K562 (cell line): ENCODE data around the gene PDCD5. TPM values are rescaled to one million over a fixed set of nuclear protein-coding genes. Genes with fewer than 3 reads are reported as not detected.

Experiments
- ATAC-seq: fragments of 200-7000 bp; cut with Tn5 transposase; 3 replicates; pipeline ENCODE4 v1.9.1; 2020; ENCODE audit warnings: moderate library complexity
- BruUV-seq: library from RNA; stranded (reverse); fragments of 400-500 nt; replicated peaks from 2 replicates; lab custom pipeline; 2021; lab: Mats Ljungman, UMichigan
- CTCF ChIA-PET: fragments of 300-600 bp; formaldehyde crosslinking; extraction: SDS; loops from one replicate; lab custom pipeline; 2021; ENCODE audit warnings: low intra/inter-chr PET ratio; lab: Yijun Ruan, JAX
- POLR2A ChIA-PET: fragments of 300-600, 350-650 bp; sonication (Branson Sonifier 250); formaldehyde crosslinking; extraction: SDS; loops from one replicate; lab custom pipeline; 2021; ENCODE audit warnings: antibody characterized with exemption, inconsistent platforms; lab: Yijun Ruan, JAX
- DNase-seq, 4 experiments: peaks; one replicate each; pipeline versions ENCODE4 v3.0.0 to v3.0.0-alpha.2; 2011 to 2018; ENCODE audit warnings: low spot score in 3 of 4, mixed read lengths in 3 of 4; ENCODE audit errors: extremely low read depth in 1 of 4
- FAIRE-seq: peaks from 2 replicates; lab custom pipeline; 2011; peaks lifted over from hg19 to GRCh38; lab: Jason Lieb, UNC
- H2AFZ ChIP-seq: 2 replicates; pipeline ENCODE4 v1.6.0; 2011; ENCODE audit warnings: low read depth, low read length, control low read depth, inconsistent platforms
- H3K27ac ChIP-seq: fragments of 200-600 bp; 3 replicates; pipeline ENCODE4 v1.8.0; 2011; ENCODE audit warnings: low read depth, mild to moderate bottlenecking, control low read depth, inconsistent platforms, low read length, moderate library complexity, mixed read lengths; ENCODE audit errors: extremely low read depth
- H3K27me3 ChIP-seq, 2 experiments: fragments of 300-600 bp in 1 of 2; 2 replicates in 1 of 2; 3 replicates in 1 of 2; pipeline versions ENCODE4 v1.6.0 to v1.8.0; 2011; ENCODE audit warnings: inconsistent platforms in 2 of 2, low read length in 2 of 2, mild to moderate bottlenecking in 1 of 2, mixed read lengths in 1 of 2, moderate library complexity in 1 of 2; ENCODE audit not compliant: control insufficient read depth in 2 of 2, insufficient read depth in 2 of 2
- H3K36me3 ChIP-seq: fragments of 300-600 bp; 3 replicates; pipeline ENCODE4 v1.8.0; 2011; ENCODE audit warnings: mild to moderate bottlenecking, low read length, inconsistent platforms; ENCODE audit not compliant: control insufficient read depth, insufficient read depth
- H3K4me1 ChIP-seq, 2 experiments: fragments of 200-600 bp in 1 of 2; replicated peaks in 1 of 2; 2 replicates in 1 of 2; 3 replicates in 1 of 2; pipeline versions ENCODE4 v1.5.1 to v1.8.0; 2011; ENCODE audit warnings: inconsistent platforms in 2 of 2, low read length in 2 of 2, mild to moderate bottlenecking in 1 of 2, mixed read lengths in 1 of 2, moderate library complexity in 1 of 2; ENCODE audit not compliant: control insufficient read depth in 2 of 2, insufficient read depth in 2 of 2
- H3K4me2 ChIP-seq: 2 replicates; pipeline ENCODE4 v1.6.1; 2011; ENCODE audit warnings: low read length, control low read depth, inconsistent platforms, mixed read lengths; ENCODE audit not compliant: insufficient read depth
- H3K4me3 ChIP-seq: fragments of 200-600 bp; sonication (generic), shearing (Covaris generic); 2 replicates; pipeline ENCODE4 v1.5.1; 2016; ENCODE audit warnings: control low read depth, inconsistent platforms
- H3K79me2 ChIP-seq: fragments of 200-600 bp; 3 replicates; pipeline ENCODE4 v1.8.0; 2011; ENCODE audit warnings: low read length, inconsistent platforms; ENCODE audit not compliant: control insufficient read depth, insufficient read depth
- H3K9ac ChIP-seq, 2 experiments: 2 replicates each; pipeline versions ENCODE4 v1.6.0 to v1.6.1; 2011; ENCODE audit warnings: low read depth in 2 of 2, low read length in 2 of 2, control low read depth in 1 of 2, inconsistent platforms in 1 of 2, mild to moderate bottlenecking in 1 of 2, mixed read lengths in 1 of 2; ENCODE audit not compliant: insufficient read depth in 1 of 2
- H3K9me1 ChIP-seq: one replicate; pipeline ENCODE4 v1.6.0; 2011; ENCODE audit warnings: inconsistent platforms, mild to moderate bottlenecking, low read length, moderate library complexity; ENCODE audit not compliant: control insufficient read depth, insufficient read depth
- H3K9me3 ChIP-seq: replicated peaks from 2 replicates; pipeline ENCODE4 v1.5.1; 2011; ENCODE audit warnings: low read depth, low read length, inconsistent platforms; ENCODE audit not compliant: control insufficient read depth, insufficient read depth
- H4K20me1 ChIP-seq: replicated peaks from 2 replicates; pipeline ENCODE4 v1.6.1; 2011; ENCODE audit warnings: low read length, inconsistent platforms, mixed read lengths; ENCODE audit not compliant: control insufficient read depth, insufficient read depth
- BMI1 ChIP-seq: fragments of 150-350 bp; IDR thresholded peaks from 2 replicates; pipeline ENCODE4 v1.6.1; 2014; ENCODE audit warnings: low read length
- GTF2F1 ChIP-seq: IDR thresholded peaks from 2 replicates; pipeline ENCODE4 v1.6.1; 2011; ENCODE audit warnings: low read depth, low read length, improper control_type of control experiment
- HMGXB4 ChIP-seq: sonication (generic); formaldehyde crosslinking; IDR thresholded peaks from 2 replicates; pipeline ENCODE4 v1.8.1; 2023; ENCODE audit warnings: mild to moderate bottlenecking, missing genetic modification reagents
- MAFF ChIP-seq: IDR thresholded peaks from 2 replicates; pipeline ENCODE4 v1.6.1; 2012; ENCODE audit warnings: low read length, improper control_type of control experiment
- MED1 ChIP-seq: sonication (generic); formaldehyde crosslinking; IDR thresholded peaks from 2 replicates; pipeline ENCODE4 v1.8.1; 2023; ENCODE audit warnings: missing genetic modification reagents, borderline replicate concordance
- MEF2D ChIP-seq: conservative IDR thresholded peaks from 2 replicates; pipeline ENCODE4 v1.6.1; 2016; ENCODE audit warnings: low read depth, missing genetic modification characterization, missing compliant biosample characterization
- PML ChIP-seq: IDR thresholded peaks from 2 replicates; pipeline ENCODE4 v1.6.1; 2012; ENCODE audit warnings: low read length, inconsistent platforms
- POLR2A ChIP-seq: fragments of 450-650 bp; conservative IDR thresholded peaks from 2 replicates; pipeline ENCODE4 v1.6.1; 2016
- RNF2 ChIP-seq: sonication (generic); IDR thresholded peaks from 2 replicates; pipeline ENCODE4 v1.6.1; 2016
- SMARCA5 ChIP-seq: fragments of 450-650 bp; IDR thresholded peaks from 2 replicates; pipeline ENCODE4 v1.6.1; 2016
- ZBTB8A ChIP-seq: fragments of 450-650 bp; IDR thresholded peaks from 2 replicates; pipeline ENCODE4 v1.6.1; 2018; ENCODE audit warnings: mild to moderate bottlenecking, moderate library complexity; ENCODE audit not compliant: partially characterized antibody
- ZNF311 ChIP-seq: fragments of 250-450 bp; sonication (Bioruptor Pico); IDR thresholded peaks from 2 replicates; pipeline ENCODE4 v1.4.0; 2020; ENCODE audit warnings: mild to moderate bottlenecking, moderate library complexity
- WGBS: fragments of 100-300 bp; shearing (Covaris generic); methylation state at CpG from one replicate; pipeline ENCODE4 v1.1.6; 2016; ENCODE audit warnings: low coverage, mixed read lengths; ENCODE audit not compliant: insufficient coverage; ENCODE audit errors: missing lambda C conversion rate; 5-methylcytosine and 5-hydroxymethylcytosine counted together
- in situ Hi-C: fragments of 300-500 bp; cut with MboI; formaldehyde crosslinking; loops from 4 replicates; pipeline ENCODE4 v1.15.0; 2018; ENCODE audit warnings: inconsistent platforms, mixed read lengths
- intact Hi-C: fragments of 100-400 bp; cut with micrococcal nuclease; formaldehyde crosslinking; loops from 2 replicates; pipeline ENCODE4 v1.14.2; 2022
- polyA plus RNA-seq, 8 experiments: library from polyadenylated mRNA; depleted of rRNA in 4 of 8; stranded (reverse) in 5 of 8; unstranded in 3 of 8; fragments of >200 nt; fragmentation: Nextera tagmentation in 2 of 8; fragmentation: Illumina TruSeq in 1 of 8; extraction: Ambion mirVana in 2 of 8; extraction: Trizol in 1 of 8; gene quantifications; 2 replicates each; pipeline versions ENCODE4 v1.2.1 to v1.2.3, GENCODE V29; 2011 to 2014; ENCODE audit warnings: inconsistent platforms in 1 of 8, missing spikeins in 1 of 8
- total RNA-seq, 7 experiments: library from RNA; depleted of rRNA in 6 of 7; stranded (reverse); fragments of >200 nt in 6 of 7; fragmentation: Illumina TruSeq in 2 of 7; extraction: Trizol in 2 of 7; gene quantifications; 2 replicates each; pipeline versions ENCODE4 v1.2.1 to v1.2.3, GENCODE V29; 2011 to 2021; ENCODE audit warnings: low replicate concordance in 1 of 7
- TF ChIP-seq, protein P1 (sequence below), 2 experiments: fragments of 450-650 bp; IDR thresholded peaks; 2 replicates each; pipeline ENCODE4 v1.6.1; 2018; ENCODE audit warnings: mild to moderate bottlenecking in 2 of 2, low read depth in 1 of 2; ENCODE audit not compliant: partially characterized antibody in 2 of 2

PDCD5 gene
- total and polyA plus RNA-seq, 9 of the 15 experiments (the other 6 are each of a cell fraction or from before 2014, with no cell fraction given): 122 to 322 (median 269) TPM

GRCh38 chr19:32598022-32598421 lies 17.0 kb downstream of the PDCD5 start:
- no peak overlapping the region for H3K27ac ChIP-seq
- H4K20me1 ChIP-seq: no peaks in the 10 kb centered on the region
- intact Hi-C loops: no loop called here
- TF ChIP-seq, protein P1, sequence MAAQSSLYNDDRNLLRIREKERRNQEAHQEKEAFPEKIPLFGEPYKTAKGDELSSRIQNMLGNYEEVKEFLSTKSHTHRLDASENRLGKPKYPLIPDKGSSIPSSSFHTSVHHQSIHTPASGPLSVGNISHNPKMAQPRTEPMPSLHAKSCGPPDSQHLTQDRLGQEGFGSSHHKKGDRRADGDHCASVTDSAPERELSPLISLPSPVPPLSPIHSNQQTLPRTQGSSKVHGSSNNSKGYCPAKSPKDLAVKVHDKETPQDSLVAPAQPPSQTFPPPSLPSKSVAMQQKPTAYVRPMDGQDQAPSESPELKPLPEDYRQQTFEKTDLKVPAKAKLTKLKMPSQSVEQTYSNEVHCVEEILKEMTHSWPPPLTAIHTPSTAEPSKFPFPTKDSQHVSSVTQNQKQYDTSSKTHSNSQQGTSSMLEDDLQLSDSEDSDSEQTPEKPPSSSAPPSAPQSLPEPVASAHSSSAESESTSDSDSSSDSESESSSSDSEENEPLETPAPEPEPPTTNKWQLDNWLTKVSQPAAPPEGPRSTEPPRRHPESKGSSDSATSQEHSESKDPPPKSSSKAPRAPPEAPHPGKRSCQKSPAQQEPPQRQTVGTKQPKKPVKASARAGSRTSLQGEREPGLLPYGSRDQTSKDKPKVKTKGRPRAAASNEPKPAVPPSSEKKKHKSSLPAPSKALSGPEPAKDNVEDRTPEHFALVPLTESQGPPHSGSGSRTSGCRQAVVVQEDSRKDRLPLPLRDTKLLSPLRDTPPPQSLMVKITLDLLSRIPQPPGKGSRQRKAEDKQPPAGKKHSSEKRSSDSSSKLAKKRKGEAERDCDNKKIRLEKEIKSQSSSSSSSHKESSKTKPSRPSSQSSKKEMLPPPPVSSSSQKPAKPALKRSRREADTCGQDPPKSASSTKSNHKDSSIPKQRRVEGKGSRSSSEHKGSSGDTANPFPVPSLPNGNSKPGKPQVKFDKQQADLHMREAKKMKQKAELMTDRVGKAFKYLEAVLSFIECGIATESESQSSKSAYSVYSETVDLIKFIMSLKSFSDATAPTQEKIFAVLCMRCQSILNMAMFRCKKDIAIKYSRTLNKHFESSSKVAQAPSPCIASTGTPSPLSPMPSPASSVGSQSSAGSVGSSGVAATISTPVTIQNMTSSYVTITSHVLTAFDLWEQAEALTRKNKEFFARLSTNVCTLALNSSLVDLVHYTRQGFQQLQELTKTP (IDR thresholded peaks at IDR 0.05; ENCODE audit: low read depth in 1 of 2, partially characterized antibody in 2 of 2): no peak
- no peak for TF ChIP-seq ZNF311 (CRISPR knock-in tag)
- no peak for TF ChIP-seq BMI1
- TF ChIP-seq MEF2D (tag): no peak
- no peak for TF ChIP-seq MED1 (CRISPR knock-in tag)
- TF ChIP-seq ZBTB8A: no peak
- TF ChIP-seq HMGXB4 (CRISPR knock-in tag): no peak
- TF ChIP-seq SMARCA5: no peak
- TF ChIP-seq GTF2F1: no peak
- no peak for TF ChIP-seq RNF2
- TF ChIP-seq POLR2A: no peak
- TF ChIP-seq MAFF: no peak
- no peak for TF ChIP-seq PML
- TF ChIP-seq, all 486 proteins: peak for 0
- no TSS peak for BruUV-seq
- H3K9me1 ChIP-seq: no peaks in the 10 kb centered on the region
- H2AFZ ChIP-seq: no peak overlapping the region
- ATAC-seq (no peak), FAIRE-seq (no peak), DNase-seq (no peak)
- H3K27me3 ChIP-seq: no peaks in the 10 kb centered on the region
- no peaks in the 10 kb centered on the region for H3K4me1 ChIP-seq
- peaks cover 91% of the 10 kb centered on the region for H3K36me3 ChIP-seq
- no peak overlapping the region for H3K9ac ChIP-seq
- peaks cover 5% of the 10 kb centered on the region for H3K9me3 ChIP-seq
- in situ Hi-C loops: no loop called here
- ChIA-PET POLR2A (interaction anchor here (0.6 to 1.2 kb wide), 2 partner anchors 17 to 51 kb away, joined by 3 to 6 read pairs; partner anchors contain the start of gene PDCD5), CTCF (interaction anchor here (0.6 kb wide), 1 partner anchor 66 kb away, joined by 3 read pairs; no protein-coding TSS in a partner anchor)
- H3K4me2 ChIP-seq: no peak overlapping the region
- H3K79me2 ChIP-seq: no peaks in the 10 kb centered on the region
- 96% methylated on average over 11 of the region's 11 CpGs for WGBS
- H3K4me3 ChIP-seq: no peak overlapping the region
